Karpas-422 (cell line): Measurements from ENCODE around the gene ERICH3. TPM values are rescaled to one million over a fixed set of nuclear protein-coding genes. Genes with fewer than 3 reads are reported as not detected.

Experiments used
- total RNA-seq: library from RNA; depleted of rRNA; stranded (reverse); fragments of >200 nt; shearing (Covaris generic); gene quantifications from 2 replicates; pipeline ENCODE4 v1.2.3, GENCODE V29; 2014; ENCODE audit warnings: low replicate concordance; rRNA removed

ERICH3 gene
- total RNA-seq, 1 experiment from 2014 or later, result not detected

Other genes with a start within 250 kb of the ERICH3 start
- gene LRRC53, start 161.2 kb downstream of the ERICH3 start, total RNA-seq, result not detected in 2 replicates
- gene CRYZ, start 59.3 kb upstream of the ERICH3 start, total RNA-seq, result 40.0 and 63.4 TPM in 2 replicates
- 15.9 and 33.0 TPM in 2 replicates for gene TYW3, start 59.4 kb upstream of the ERICH3 start, total RNA-seq